Adipocyte (in vitro differentiated cells): Measurements from ENCODE around the gene TRNT1.

Experiments
- DNase-seq: peaks from one replicate; pipeline ENCODE4 v3.0.0-alpha.2; 2015; ENCODE audit warnings: low read depth
- H3K27me3 ChIP-seq: replicated peaks from 2 replicates; pipeline ENCODE4 v1.7.0; 2013; ENCODE audit warnings: mild to moderate bottlenecking, low read length, moderate library complexity; ENCODE audit not compliant: control insufficient read depth, insufficient read depth
- H3K36me3 ChIP-seq: 2 replicates; pipeline ENCODE4 v1.7.0; 2013; ENCODE audit warnings: low read length, mild to moderate bottlenecking, moderate library complexity; ENCODE audit not compliant: control insufficient read depth, insufficient read depth, severe bottlenecking
- H3K4me1 ChIP-seq: 2 replicates; pipeline ENCODE4 v1.7.0; 2013; ENCODE audit warnings: mild to moderate bottlenecking, low read length, moderate library complexity; ENCODE audit not compliant: control insufficient read depth, insufficient read depth
- H3K4me3 ChIP-seq: 2 replicates; pipeline ENCODE4 v1.7.0; 2013; ENCODE audit warnings: mild to moderate bottlenecking, low read length, moderate library complexity
- H3K9ac ChIP-seq: 2 replicates; pipeline ENCODE4 v1.7.0; 2013; ENCODE audit warnings: mild to moderate bottlenecking, low read length, moderate library complexity
- H3K9me3 ChIP-seq: 2 replicates; pipeline ENCODE4 v1.7.0; 2013; ENCODE audit warnings: mild to moderate bottlenecking, low read length, moderate library complexity; ENCODE audit not compliant: control insufficient read depth

TRNT1 gene

GRCh38 chr3:3117651-3118050, 9.1 kb upstream of the TRNT1 start:
- H3K27me3 ChIP-seq: no peaks in the 10 kb centered on the region
- H3K4me1 ChIP-seq: no peaks in the 10 kb centered on the region
- no peaks in the 10 kb centered on the region for H3K9me3 ChIP-seq
- H3K36me3 ChIP-seq: no peaks in the 10 kb centered on the region
- no peak overlapping the region for H3K4me3 ChIP-seq
- no peak overlapping the region for H3K9ac ChIP-seq
- DNase-seq: no peak

- H3K9ac ChIP-seq: no peak overlapping the region
- H3K36me3 ChIP-seq: no peaks in the 10 kb centered on the region
- no peaks in the 10 kb centered on the region for H3K4me1 ChIP-seq
- no peaks in the 10 kb centered on the region for H3K27me3 ChIP-seq
- no peak for DNase-seq
- H3K9me3 ChIP-seq: no peaks in the 10 kb centered on the region
- H3K4me3 ChIP-seq: no peak overlapping the region
These were observed 7.3 kb upstream of the TRNT1 start for GRCh38 chr3:3119393-3119851.

GRCh38 chr3:3125977-3126376, 763 bp upstream of the TRNT1 start:
- H3K4me1 ChIP-seq: peaks cover 13% of the 10 kb centered on the region
- DNase-seq: no peak

GRCh38 chr3:3127432-3128010, 781 bp downstream of the TRNT1 start:
- no peaks in the 10 kb centered on the region for H3K9me3 ChIP-seq
- peak overlapping the region; percentile 90 for H3K9ac ChIP-seq
- DNase-seq: peak; percentile 14
- H3K36me3 ChIP-seq: peaks cover 27% of the 10 kb centered on the region
- H3K4me3 ChIP-seq: peak overlapping the region; percentile 91
- H3K4me1 ChIP-seq: peaks cover 13% of the 10 kb centered on the region
- H3K27me3 ChIP-seq: no peaks in the 10 kb centered on the region

More at GRCh38 chr3:3125977-3126376, 763 bp upstream of the TRNT1 start:
- Histone ChIP-seq H3K36me3 (peaks cover 23% of the 10 kb centered on the region), H3K4me3 (peak overlapping the region; percentile 91), H3K9me3 (no peaks in the 10 kb centered on the region), H3K27me3 (no peaks in the 10 kb centered on the region), H3K9ac (peak overlapping the region; percentile 90)

- H3K9ac ChIP-seq: no peak overlapping the region
- no peak for DNase-seq
- H3K4me1 ChIP-seq: peaks cover 13% of the 10 kb centered on the region
- no peaks in the 10 kb centered on the region for H3K27me3 ChIP-seq
- H3K9me3 ChIP-seq: no peaks in the 10 kb centered on the region
- H3K36me3 ChIP-seq: peaks cover 31% of the 10 kb centered on the region
- no peak overlapping the region for H3K4me3 ChIP-seq
These were observed 2.8 kb downstream of the TRNT1 start for GRCh38 chr3:3129579-3129978.

GRCh38 chr3:3133500-3133899, 6.8 kb downstream of the TRNT1 start:
- no peak for DNase-seq
- H3K4me3 ChIP-seq: no peak overlapping the region
- H3K27me3 ChIP-seq: no peaks in the 10 kb centered on the region
- no peaks in the 10 kb centered on the region for H3K9me3 ChIP-seq
- H3K36me3 ChIP-seq: peaks cover 46% of the 10 kb centered on the region
- no peak overlapping the region for H3K9ac ChIP-seq
- peaks cover 8% of the 10 kb centered on the region for H3K4me1 ChIP-seq

GRCh38 chr3:3134750-3135448, 8.2 kb downstream of the TRNT1 start:
- Histone ChIP-seq H3K4me3 (no peak overlapping the region), H3K9ac (no peak overlapping the region), H3K9me3 (no peaks in the 10 kb centered on the region), H3K4me1 (peaks cover 5% of the 10 kb centered on the region), H3K36me3 (peaks cover 48% of the 10 kb centered on the region), H3K27me3 (no peaks in the 10 kb centered on the region)
- DNase-seq: no peak

GRCh38 chr3:3137526-3137925, 10.8 kb downstream of the TRNT1 start:
- peaks cover 59% of the 10 kb centered on the region for H3K36me3 ChIP-seq

GRCh38 chr3:3141939-3142338, 15.2 kb downstream of the TRNT1 start:
- no peak for DNase-seq
- Histone ChIP-seq H3K9ac (no peak overlapping the region), H3K27me3 (no peaks in the 10 kb centered on the region), H3K4me3 (no peak overlapping the region), H3K9me3 (no peaks in the 10 kb centered on the region), H3K36me3 (peaks cover 98% of the 10 kb centered on the region), H3K4me1 (peaks cover 10% of the 10 kb centered on the region)

More at GRCh38 chr3:3137526-3137925, 10.8 kb downstream of the TRNT1 start:
- no peaks in the 10 kb centered on the region for H3K27me3 ChIP-seq
- H3K9me3 ChIP-seq: no peaks in the 10 kb centered on the region
- H3K9ac ChIP-seq: no peak overlapping the region
- peaks cover 5% of the 10 kb centered on the region for H3K4me1 ChIP-seq
- DNase-seq: no peak
- no peak overlapping the region for H3K4me3 ChIP-seq

- no peak for DNase-seq
- peaks cover 97% of the 10 kb centered on the region for H3K36me3 ChIP-seq
- no peaks in the 10 kb centered on the region for H3K27me3 ChIP-seq
- no peak overlapping the region for H3K9ac ChIP-seq
- H3K9me3 ChIP-seq: no peaks in the 10 kb centered on the region
- peaks cover 13% of the 10 kb centered on the region for H3K4me1 ChIP-seq
- H3K4me3 ChIP-seq: no peak overlapping the region
These were observed 19.1 kb downstream of the TRNT1 start for GRCh38 chr3:3145831-3146230.

- no peak for DNase-seq
- no peaks in the 10 kb centered on the region for H3K27me3 ChIP-seq
- H3K9me3 ChIP-seq: no peaks in the 10 kb centered on the region
- H3K36me3 ChIP-seq: peaks cover 96% of the 10 kb centered on the region
- H3K4me3 ChIP-seq: no peak overlapping the region
- peaks cover 13% of the 10 kb centered on the region for H3K4me1 ChIP-seq
- no peak overlapping the region for H3K9ac ChIP-seq
These were observed 22.8 kb downstream of the TRNT1 start for GRCh38 chr3:3149560-3149959.
